ENCODE measurements around the gene ZNF205.

Gene ZNF205

GRCh38 chr16:3086596-3087242 is 25.7 kb upstream of the ZNF205 start:
- TF ChIP-seq CTCF (IDR thresholded peaks at IDR 0.05; ENCODE audit: low read depth, low read length) = no peak
- DNase-seq (ENCODE audit: low read depth in 2 of 2) = peak in 1 of 2 donors; percentile 7
- H3K4me3 ChIP-seq (replicated peaks in 1 of 2; ENCODE audit: low read depth in 2 of 2, low read length in 2 of 2) = no peak overlapping the region

- peak; percentile 44 for TF ChIP-seq CTCF (IDR thresholded peaks at IDR 0.05; ENCODE audit: low read depth, low read length)
- peak in 1 of 2 donors; percentile 32 for DNase-seq (ENCODE audit: low read depth in 2 of 2)
- H3K4me3 ChIP-seq (replicated peaks in 1 of 2; ENCODE audit: low read depth in 2 of 2, low read length in 2 of 2) = no peak overlapping the region
Observed at GRCh38 chr16:3087243-3088235, 24.8 kb upstream of the ZNF205 start.

- no peak for TF ChIP-seq CTCF (IDR thresholded peaks at IDR 0.05; ENCODE audit: low read depth, low read length)
- no peak overlapping the region for H3K4me3 ChIP-seq (replicated peaks in 1 of 2; ENCODE audit: low read depth in 2 of 2, low read length in 2 of 2)
- DNase-seq (ENCODE audit: low read depth in 2 of 2) = no peak
Observed at GRCh38 chr16:3088450-3088849, 23.9 kb upstream of the ZNF205 start.

GRCh38 chr16:3088925-3089716 is 23.3 kb upstream of the ZNF205 start:
- no peak overlapping the region for H3K4me3 ChIP-seq (replicated peaks in 1 of 2; ENCODE audit: low read depth in 2 of 2, low read length in 2 of 2)
- no peak for DNase-seq (ENCODE audit: low read depth in 2 of 2)
- no peak for TF ChIP-seq CTCF (IDR thresholded peaks at IDR 0.05; ENCODE audit: low read depth, low read length)

- TF ChIP-seq CTCF (IDR thresholded peaks at IDR 0.05; ENCODE audit: low read depth, low read length) = no peak
- no peak for DNase-seq (ENCODE audit: low read depth in 2 of 2)
- H3K4me3 ChIP-seq (replicated peaks in 1 of 2; ENCODE audit: low read depth in 2 of 2, low read length in 2 of 2) = no peak overlapping the region
Observed at GRCh38 chr16:3089717-3090592, 22.4 kb upstream of the ZNF205 start.

- TF ChIP-seq CTCF (IDR thresholded peaks at IDR 0.05; ENCODE audit: low read depth, low read length) = no peak
- DNase-seq (ENCODE audit: low read depth in 2 of 2) = no peak
- no peak overlapping the region for H3K4me3 ChIP-seq (replicated peaks in 1 of 2; ENCODE audit: low read depth in 2 of 2, low read length in 2 of 2)
Observed at GRCh38 chr16:3091551-3091950, 20.8 kb upstream of the ZNF205 start.

Data from cardiac fibroblast (primary cell).